EH (cell line): ENCODE results near the gene ENTPD2.
"Not testable (repeated sequence)": the region's sequence is repeated elsewhere in the genome, so short reads cannot be mapped to it uniquely, and the experiment has no call there.

ENCODE experiments used
- DNase-seq: peaks from one replicate; pipeline ENCODE4 v3.0.0-alpha.2; 2015; ENCODE audit warnings: low read depth

ENTPD2 gene

DNA sequence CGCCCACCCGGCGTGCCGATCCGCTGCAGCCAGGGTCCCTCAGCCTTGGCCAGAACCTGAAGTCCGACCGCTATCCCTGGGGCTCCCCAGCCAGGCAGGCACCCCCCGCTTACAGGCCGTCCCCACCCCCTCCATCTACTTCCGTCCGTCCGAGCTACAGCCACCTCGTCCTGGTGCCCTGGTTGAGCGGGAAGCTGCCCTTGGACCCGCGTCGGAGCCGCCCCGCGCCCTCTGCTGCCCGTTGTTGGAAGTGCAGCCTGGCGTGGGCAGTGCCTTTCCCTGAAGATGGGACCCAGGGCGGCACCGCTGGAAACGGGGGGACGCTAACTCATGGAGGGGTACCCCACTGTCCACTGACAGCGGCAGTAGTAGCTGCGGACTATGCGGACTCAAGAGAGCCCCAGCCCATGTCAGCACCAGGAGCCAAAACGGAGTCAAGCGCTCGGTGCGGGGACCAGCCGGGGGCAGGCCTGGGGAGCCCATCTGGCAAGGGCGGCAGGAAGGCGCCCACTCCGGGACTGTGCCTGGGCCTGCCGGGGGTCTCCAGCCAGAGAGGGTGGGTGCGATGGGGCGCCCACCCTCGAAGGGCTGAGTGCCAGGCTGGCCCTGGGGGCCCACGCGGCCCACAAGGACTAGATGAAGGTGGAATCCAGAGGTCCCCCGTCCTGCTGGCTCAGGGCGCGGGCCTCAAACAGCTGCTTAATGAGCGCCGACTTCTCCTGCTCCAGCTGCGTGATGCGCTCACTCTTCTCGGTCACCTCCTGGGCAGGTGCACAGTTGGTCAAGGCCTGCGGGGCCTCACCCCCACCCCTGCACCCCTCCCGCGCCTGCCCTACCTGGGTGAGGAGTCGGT, 10.4 kb upstream of the ENTPD2 start:
- peak; percentile 63 for DNase-seq

DNA sequence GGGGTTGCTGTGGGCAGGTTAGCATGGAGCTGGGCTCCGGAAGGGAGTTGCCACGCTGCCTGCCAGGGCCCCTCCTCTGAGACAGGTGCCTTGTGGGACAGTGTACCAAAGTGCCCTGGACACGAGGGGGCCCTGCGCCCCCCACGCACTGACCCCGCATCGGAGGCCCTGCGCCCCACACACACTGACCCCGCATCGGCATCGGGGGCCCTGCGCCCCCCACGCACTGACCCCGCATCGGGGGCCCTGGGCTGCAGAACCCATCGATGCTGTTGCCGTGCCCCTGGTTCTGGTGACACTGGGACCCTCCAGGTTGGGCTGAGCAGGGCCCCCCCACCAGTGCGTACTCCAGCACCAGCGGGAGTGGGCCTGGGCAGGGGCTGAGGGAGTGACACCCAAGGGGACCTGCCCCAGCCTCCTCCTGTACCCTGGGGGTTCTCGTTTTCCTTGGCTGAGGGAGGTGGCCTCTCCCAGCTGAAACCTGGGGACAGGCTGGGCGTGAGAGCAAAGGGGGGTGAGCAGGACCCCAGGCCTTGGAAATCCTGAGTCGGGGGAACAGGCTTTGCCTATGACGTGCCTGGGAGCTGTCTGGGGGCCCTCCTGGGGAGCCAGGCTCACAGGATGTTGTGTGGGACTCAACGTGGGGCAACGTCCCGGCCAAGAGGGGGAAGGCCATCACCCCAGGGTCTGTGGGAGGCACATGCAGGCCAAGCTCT, 9.6 kb upstream of the ENTPD2 start:
- DNase-seq = no peak

DNA sequence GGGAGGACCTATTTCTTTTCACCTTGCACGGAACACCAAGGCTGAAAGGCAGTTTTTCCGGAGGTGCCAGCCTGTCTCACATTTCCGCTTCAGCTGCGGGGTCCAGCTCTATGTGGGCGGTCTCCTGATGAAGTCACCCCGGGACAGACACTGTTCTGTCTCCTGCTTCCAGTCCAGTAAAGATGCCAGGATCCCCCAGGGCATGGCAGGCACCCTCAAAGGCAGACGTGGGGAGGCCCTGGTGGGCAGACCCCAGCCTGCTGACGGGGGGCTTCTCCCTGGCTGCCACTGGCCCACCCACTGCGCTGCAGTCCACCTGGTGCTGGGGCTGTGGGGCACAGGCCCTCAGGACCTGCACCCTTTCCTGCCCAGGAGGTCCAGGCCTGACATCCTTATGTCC, 8.9 kb upstream of the ENTPD2 start:
- DNase-seq = not testable (repeated sequence)

DNA sequence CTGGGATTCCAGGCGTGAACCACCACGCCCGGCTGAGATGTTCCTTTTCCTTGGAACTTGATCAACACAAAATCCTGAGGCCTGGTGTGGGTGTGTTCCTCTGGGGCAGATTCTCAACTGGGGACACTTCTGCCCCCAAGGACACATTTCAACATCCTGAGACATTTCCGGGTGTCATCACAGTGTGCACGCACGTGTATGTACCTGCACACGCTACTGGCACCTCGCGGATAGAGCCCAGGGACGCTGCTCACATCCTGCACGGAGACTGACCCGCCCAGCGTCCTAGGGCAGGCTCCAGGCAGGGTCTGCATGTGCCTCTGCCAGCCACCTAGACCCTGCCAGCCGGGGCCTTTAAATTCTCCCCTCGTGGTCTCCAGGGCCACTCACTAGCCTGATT, 8.5 kb upstream of the ENTPD2 start:
- DNase-seq = no peak

DNA sequence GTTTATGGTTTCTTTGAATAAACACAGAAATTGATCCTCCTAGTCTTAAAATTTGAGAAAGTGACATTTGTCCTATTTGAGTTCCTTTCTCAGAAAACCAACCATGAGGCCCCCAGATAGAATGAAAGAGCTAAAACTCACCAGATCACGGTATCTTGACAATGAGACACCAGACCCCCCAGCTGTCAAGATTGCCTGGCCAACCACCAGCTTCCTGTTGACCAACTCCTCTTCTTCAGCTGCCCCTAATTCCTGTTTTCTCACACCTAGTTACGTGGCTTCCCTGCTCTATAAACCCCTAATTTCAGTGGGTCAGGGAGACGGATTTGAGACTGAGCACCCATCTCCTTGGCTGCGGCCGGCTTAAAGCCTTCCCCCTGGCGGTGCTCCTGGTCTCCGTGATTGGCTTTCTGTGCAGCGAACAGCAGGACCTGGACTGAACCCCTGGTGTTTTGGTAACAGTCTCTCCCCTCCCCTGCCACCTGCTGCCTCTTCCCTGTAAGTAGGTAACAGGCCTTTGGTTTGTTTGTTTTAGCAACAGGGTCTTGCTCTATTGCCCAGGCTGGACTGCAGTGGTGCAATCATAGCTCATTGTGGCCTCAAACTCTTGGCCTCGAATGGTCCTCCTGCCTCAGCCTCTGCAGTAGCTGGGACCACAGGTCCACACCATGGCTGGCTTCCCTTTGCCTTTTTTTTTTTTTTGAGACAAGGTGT, 4.8 kb upstream of the ENTPD2 start:
- no peak for DNase-seq

DNA sequence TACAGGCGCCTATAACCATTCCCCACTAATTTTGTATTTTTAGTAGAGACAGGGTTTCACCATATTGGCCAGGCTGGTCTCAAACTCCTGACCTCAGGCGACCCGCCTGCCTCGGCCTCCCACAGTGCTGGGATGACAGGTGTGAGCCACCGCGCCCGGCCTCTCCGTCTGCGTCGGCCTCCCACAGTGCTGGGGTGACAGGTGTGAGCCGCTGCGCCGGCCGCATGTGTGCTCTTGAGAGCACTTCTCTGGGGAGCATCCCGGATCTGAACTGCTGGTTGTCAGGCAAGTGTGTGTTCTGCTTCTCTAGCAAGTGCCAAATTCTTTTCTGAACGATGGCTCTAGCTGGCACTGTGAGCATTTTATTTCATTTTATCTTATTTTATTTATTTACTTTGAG, 3.7 kb upstream of the ENTPD2 start:
- DNase-seq = no peak

DNA sequence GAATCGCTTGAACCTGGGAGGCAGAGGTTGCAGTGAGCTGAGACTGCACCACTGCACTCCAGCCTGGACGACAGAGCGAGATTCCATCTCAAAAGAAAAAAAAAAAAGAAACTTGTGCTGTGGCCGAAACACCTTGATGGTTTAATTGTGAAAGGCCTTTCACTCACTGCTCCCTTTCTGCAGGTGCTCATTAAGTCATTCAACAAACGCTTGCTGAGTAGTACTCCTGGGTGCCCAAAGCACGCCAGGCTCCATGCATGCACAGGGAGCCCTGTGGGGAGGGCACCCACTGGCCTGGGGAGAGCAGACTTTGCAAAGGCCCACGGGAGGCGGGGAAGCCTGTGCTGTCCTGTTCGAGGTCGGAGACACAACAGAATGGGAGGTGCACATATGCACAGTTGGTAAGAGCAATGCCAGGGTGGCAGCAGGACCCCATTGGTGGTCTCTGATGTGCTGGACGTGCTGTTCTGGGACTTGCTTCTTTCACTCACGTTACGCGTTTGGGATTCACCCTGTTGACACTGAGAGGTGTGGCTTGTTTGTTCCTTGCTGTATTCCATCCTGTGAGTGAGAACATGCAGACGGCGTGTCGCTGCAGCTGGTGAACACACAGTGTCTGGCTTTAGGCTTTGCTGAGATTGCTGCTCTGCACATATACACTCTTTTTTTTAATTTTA, 3.0 kb upstream of the ENTPD2 start:
- DNase-seq = no peak

DNA sequence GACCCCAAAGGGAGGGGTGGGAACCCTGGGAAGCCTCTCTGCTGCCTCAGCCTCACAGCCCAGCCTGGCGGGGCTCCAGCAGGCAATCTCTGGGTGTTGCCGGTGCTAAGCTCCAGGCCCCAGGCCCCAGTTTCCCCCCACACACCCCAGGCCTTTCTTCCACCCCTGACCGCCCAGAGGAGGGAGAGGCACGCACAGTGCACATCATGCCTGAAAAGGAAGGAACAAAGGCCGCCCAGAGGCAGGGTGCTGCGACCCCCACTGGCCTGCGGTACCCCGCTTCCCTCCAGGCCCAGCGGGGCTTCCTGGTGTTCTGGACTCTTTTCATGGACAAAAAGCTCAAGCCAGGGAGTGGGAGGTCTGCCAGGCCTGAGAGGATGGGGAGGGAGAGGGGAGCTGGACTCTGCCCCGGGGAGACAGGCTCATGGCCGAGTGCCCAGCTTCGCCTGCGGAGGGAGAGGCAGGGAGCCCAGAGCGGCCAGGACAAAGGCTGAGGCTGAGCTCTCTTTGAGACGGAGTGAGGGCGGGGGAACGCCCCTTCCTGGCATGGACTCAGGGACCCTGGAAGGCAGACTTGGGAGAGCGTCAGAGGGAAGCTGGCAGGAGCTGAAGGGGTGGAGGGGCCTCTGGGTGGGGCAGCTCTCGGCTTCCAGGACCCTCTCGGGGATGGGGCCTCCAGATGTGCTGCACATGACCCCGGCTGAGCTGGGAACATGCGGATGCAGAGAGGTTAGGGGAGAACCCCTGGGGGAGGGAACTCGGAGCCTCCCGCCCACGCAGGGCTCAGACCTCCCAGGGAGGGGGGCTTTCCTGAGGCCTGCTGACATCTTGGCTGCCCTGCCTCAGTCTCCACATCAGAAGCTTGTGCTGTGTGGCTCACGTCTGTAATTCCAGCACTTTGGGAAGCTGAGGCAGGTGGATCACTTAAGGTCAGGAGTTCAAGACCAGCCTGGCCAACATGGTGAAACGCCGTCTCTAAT, 1.8 kb upstream of the ENTPD2 start:
- DNase-seq = peak; percentile 82

DNA sequence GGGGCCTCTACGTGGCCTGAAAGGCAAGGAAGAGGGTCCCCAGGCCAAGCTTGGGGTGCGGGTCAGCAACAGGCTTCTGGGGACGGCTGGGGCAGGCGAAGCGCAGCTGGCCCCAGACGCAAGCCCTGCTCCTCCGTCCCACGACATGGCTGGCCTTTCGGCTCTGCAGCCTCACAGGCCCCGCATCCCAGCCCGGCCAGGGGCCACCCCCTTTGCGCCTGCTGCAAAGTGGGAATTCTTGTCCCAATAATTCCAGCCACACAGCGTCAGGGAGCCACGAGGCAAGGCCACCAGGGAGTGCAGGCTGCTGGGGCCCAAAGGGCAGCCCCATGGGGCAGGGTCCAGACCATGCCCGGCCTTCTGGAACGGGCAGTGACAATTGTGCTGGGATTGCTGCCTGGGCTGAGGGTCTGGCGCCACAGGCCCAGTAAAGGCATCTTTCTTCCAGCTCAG, 1.1 kb upstream of the ENTPD2 start:
- no peak for DNase-seq

DNA sequence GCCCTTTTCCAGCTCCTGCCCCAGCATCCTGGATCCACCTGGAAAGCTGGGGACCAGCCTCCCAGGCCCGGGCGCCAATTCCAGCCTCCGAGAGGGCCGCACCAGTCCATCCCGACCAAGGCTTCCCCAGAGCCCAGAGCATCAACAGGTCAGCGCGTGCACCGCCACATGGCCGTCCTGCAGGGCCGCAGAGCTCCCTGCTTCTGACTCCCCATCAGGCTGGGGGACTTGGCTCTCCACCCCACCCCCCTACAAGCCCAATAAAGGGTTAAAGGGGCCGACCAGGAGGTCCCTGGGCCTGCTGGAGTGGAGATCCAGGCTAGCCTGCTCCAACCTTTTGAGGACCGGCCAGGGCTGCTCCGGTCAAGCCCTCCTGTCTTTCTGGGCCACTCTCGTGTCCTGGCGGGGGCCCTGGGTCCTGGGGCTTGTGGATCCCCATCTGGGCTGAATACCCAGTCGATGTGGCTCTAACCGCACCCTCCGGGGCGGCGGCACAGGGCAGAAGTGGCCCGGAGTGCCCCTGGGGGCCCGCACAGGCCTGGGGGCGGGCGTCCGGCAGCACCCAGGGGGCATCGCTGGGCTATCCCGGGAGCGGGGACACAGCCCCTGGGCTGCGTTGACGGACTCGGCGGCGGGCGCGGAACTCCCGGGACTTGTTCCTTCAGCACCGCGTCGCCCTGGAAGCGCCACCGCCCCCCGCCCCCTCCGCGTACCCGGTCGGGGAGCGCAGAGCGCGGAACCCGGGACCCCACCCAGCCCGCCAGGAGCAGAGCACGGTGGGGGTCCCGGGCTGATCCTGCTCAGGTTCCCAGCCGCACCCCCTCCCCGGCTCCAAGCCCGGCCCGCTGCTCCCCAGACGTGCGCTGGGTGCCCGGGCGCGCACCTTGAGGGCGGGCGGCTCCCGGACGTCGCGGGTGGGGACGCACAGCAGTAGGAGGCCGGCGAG, 590 bp downstream of the ENTPD2 start:
- no peak for DNase-seq

DNA sequence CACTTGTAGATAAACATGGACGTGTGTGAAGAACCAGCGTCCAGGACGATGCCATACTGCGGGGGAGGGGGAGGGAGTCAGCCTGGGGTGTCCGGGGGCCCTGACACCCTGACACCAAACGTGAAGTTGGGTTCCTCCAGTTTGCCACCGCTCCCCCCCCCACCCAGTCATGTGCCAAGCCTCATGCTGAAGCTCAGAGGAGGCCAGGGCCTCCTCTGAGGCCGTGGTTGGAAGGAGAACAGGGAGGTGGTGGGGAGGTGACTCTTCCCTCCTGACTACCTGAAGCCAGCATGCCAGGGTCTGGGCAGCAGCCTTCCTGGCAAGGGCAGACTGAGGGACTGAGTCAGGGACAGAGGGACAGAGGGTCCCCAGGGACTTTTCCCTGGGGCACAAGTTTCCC, 1.6 kb downstream of the ENTPD2 start:
- DNase-seq = no peak

DNA sequence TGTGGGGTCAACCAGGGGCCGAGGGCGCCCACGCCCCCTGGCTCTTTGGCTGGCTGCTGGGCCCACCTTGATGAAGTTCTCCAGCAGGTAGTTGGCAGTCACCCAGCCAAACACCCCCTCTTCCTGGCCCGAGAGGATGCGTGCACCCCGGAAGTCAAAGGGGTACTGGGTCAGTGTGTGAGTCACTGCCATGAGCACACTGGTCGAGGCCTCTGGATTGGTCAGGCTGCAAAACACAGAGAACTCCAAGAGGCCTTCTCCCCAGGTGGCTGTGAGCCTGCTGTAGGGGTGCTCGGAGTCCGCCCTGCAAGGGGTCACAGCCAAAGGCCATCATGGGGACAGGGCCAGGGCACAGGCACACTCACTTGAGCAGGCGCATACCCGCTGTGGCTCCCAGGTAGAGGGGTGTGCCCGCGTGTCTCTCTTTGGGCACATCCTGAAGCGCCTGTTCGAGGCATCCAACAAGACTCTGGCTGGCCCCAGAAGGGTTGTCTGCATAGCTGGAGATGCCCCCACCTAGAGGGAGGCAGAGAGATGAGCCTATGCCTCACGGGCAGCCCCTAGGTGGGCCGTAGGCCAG, 2.6 kb downstream of the ENTPD2 start:
- no peak for DNase-seq

DNA sequence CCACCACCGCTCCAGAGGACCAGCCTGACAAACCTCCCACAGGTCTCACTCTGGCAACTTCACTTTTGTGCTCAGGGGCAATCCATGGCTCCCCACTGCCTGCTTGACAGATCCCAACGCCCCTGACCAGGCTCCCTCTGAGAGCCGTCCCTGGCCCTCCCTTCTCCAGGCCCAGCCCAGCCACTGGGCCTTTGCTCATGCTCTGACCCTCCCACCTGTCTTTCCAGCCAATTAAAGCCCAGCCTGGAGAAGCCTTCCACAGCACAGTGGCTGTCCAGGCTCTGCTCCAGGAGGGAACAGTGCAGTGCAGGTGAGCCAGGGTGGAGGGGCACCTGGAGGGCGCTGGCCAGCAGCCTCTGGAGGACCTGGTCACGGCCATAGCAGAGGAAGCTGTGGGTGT, 3.3 kb downstream of the ENTPD2 start:
- DNase-seq = no peak

DNA sequence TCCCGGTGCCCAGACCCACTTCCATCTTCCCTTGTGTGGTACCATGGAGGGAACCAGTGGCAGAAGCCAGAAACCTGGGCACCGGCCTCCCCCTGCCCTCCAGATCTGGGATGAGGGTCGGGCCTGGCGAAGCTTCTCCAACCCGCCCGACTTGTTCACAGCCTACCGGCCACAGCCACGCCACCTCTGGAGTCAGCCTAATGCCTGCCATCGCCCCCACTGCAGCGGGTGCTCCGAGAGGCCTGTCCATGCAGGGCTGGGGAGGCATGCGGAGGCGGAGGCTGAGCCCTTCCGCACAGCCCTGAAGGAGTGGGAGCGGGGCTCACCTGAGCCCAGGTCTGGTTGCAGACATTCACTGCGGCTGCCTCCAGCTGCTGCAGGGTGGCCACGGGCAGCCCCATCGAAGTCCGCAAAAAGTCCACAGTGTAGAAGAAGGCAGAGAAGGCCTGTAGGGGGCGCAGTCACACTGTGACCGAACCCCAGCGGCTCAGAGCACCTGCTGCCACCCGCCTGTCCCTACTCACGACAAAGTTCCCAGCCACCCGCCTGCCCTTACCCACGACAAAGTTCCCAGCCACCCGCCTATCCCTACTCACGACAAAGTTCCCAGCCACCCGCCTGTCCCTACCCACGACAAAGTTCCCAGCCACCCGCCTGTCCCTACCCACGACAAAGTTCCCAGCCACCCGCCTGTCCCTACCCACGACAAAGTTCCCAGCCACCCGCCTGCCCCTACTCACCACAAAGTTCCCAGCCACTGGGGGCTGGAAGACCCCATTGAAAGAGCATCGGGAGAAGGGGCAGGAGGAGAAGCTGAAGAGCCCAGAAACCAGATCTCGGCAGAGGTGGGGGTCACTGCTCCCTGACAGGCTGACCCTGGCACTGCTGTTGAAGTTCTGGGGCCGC, 4.1 kb downstream of the ENTPD2 start:
- peak; percentile 51 for DNase-seq

DNA sequence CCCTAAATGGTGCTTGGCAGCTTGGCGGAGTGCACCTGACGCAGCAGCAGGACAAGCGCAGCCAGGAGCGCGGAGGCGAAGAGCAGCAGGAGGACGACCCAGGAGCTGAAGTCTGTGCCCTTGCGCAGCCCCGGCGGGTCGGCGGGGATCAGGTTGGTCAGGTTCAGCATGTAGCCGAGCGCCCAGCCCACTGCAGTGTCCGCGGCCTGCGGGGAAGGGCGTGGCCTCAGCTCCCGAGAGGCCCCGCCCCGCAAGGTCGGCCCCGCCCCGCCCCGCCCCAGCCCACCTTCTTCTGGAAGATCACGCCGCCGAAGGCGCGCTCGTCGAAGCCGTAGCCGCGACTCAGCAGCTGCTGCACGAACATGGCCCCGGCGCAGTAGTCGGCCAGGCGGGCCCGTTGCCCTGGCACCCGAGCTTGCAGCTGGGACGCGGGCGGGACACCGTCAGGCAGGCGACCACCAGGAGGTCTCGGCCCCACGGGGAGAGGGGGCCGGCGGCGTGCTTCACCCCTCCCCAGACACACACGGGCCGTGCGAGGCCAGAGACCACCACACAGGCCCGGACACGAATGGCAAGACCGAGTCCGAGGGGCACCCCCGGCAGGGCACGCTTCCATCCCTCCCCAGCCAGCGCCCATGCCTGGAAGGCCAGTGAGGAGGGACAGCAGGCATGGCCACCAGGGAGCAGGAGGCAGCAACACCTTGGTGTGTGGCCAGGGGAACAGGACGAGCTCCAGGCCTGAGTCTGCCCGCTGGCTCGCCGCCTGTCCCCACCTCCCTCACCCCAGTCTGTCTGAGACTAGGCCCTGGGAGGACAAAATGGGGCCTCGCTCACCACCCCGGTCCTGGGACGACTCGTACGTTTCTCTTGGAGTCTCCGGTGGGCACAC, 5.0 kb downstream of the ENTPD2 start:
- no peak for DNase-seq

DNA sequence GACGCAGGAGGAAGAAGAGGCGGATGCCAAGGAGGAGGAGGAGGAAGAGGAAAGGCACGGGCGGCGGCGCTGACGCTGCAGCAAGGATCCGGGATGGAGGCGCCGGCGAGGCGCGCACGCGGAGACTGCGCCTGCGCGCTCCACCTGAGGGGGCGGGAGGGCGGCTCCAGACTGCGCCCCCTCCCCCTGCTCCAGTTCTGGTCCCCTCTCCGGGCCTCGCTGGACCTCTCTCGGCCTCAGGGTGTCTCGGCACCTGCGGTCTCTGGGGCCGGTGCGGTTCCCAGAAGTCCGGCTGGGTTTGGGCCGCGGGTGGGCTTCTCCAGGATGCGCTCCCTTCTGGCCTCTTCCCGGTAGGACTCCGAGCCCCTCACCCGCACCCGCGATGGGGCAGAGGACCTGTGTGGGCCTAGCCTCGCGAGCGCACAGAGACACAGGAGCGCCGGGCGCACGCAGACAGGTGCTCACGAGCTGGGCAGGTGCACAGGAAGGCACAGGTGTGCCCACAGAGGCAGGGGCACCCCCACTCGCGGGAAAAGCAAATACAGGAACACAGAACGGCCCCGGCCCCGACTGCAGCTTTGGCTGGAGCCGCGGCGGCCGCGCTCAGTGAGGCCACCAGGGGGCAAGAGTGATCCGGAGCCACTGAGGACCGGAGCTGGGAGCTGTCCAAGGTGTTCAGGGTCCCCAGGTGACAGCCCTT, 7.6 kb downstream of the ENTPD2 start, which contains the start of gene NPDC1:
Gene NPDC1 (minus strand): TSS at position 90 of the 700 bp plus-strand sequence. CDS start 188 bp downstream, outside the sequence.
- peak; percentile 77 for DNase-seq
